Activated CD4-positive, alpha-beta memory T cell treated with anti-CD3 and anti-CD28 coated beads, Interleukin-2, amount 10 ng/mL, durations not matched to agents 7 days and 5 days (primary cell): ENCODE measurements around the gene G3BP2. TPM values are rescaled to one million over a fixed set of nuclear protein-coding genes. Genes with fewer than 3 reads are reported as not detected.

Source experiments
- CTCF ChIA-PET: fragments of 350-600 bp; sonication (Branson Sonifier 250); formaldehyde crosslinking; loops from one replicate; lab custom pipeline; 2021; ENCODE audit warnings: antibody characterized with exemption, inconsistent platforms; lab: Charles Lee
- POLR2A ChIA-PET: fragments of 350-600 bp; sonication (Branson Sonifier 250); formaldehyde crosslinking; loops from one replicate; lab custom pipeline; 2021; ENCODE audit warnings: antibody characterized with exemption; lab: Charles Lee
- DNase-seq: peaks from one replicate; pipeline ENCODE4 v3.0.0-alpha.2; 2020
- H3K27ac Mint-ChIP-seq: one replicate; pipeline ENCODE4 v1.8.0; 2021; ENCODE audit warnings: mild to moderate bottlenecking, mixed read lengths
- H3K27me3 Mint-ChIP-seq: one replicate; pipeline ENCODE4 v1.8.0; 2021; ENCODE audit warnings: mixed read lengths
- H3K36me3 Mint-ChIP-seq: one replicate; pipeline ENCODE4 v1.8.0; 2021; ENCODE audit warnings: low read depth, mixed read lengths
- H3K4me1 Mint-ChIP-seq: one replicate; pipeline ENCODE4 v1.8.0; 2021; ENCODE audit warnings: mixed read lengths
- H3K4me3 Mint-ChIP-seq: one replicate; pipeline ENCODE4 v1.8.0; 2021; ENCODE audit warnings: mild to moderate bottlenecking, mixed read lengths
- H3K9me3 Mint-ChIP-seq: one replicate; pipeline ENCODE4 v1.8.0; 2021; ENCODE audit warnings: mixed read lengths
- total RNA-seq, 2 experiments: library from RNA; stranded (reverse); gene quantifications; one replicate each; pipeline ENCODE4 v1.2.3, GENCODE V29; 2021

The G3BP2 gene
- total RNA-seq, 2 experiments from 2014 or later: 185 to 187 TPM

DNA sequence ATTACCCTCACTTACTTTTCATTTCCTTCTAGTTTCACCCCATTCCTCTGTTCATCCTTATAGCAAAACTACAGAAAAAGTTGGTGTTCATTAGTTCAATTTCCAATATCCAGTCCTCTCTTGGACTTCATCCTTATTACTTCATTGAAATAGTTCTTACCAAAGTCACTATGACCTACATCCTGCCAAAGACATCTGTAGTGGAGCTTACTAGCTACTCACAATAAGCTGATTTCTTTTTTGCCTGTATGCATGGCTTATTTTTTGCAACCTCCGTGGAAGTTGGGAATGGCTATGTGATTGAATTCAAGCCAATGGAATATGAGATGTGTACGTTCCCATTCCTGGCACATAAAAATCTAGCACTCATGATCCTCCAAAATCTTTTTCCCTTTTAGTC is 38.3 kb downstream of the G3BP2 start:
- H3K36me3 Mint-ChIP-seq: peaks cover 10% of the 10 kb centered on the region
- DNase-seq: no peak
- no peaks in the 10 kb centered on the region for H3K27me3 Mint-ChIP-seq
- CTCF ChIA-PET: interaction anchor here (0.9 to 1.3 kb wide), 2 partner anchors 9 to 13 kb away, joined by 3 read pairs; no protein-coding TSS in a partner anchor
- POLR2A ChIA-PET: interaction anchor here (1.0 kb wide), 1 partner anchor 14 kb away, joined by 3 read pairs; no protein-coding TSS in a partner anchor
- H3K9me3 Mint-ChIP-seq: no peaks in the 10 kb centered on the region
- peaks cover 13% of the 10 kb centered on the region for H3K4me1 Mint-ChIP-seq
- H3K4me3 Mint-ChIP-seq: no peak overlapping the region
- no peak overlapping the region for H3K27ac Mint-ChIP-seq

DNA sequence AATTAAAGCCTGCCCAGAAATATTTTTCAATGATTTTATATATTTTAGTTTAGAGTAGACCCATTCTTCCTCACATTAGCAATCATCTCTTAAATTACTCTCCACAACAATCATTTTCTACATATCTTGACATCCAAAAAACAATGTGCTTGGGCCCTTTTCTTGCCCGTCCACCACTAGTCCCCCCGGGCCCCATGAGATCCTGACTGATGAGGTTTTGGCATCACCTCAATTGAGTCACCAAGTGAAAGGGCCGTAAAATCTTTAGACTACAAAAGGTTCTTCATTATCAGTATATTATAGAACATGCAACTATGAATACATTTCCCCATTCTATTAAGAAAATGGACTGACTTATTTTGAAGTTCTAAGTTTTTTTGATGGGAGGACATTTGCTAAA is 38.9 kb downstream of the G3BP2 start:
- H3K4me3 Mint-ChIP-seq: no peak overlapping the region
- no peak overlapping the region for H3K27ac Mint-ChIP-seq
- no peak for DNase-seq
- CTCF ChIA-PET: interaction anchor here (0.9 to 1.3 kb wide), 2 partner anchors 8 to 14 kb away, joined by 3 read pairs; no protein-coding TSS in a partner anchor
- H3K4me1 Mint-ChIP-seq: peaks cover 15% of the 10 kb centered on the region
- H3K36me3 Mint-ChIP-seq: peaks cover 5% of the 10 kb centered on the region
- POLR2A ChIA-PET: interaction anchor here (1.0 kb wide), 1 partner anchor 15 kb away, joined by 3 read pairs; no protein-coding TSS in a partner anchor
- no peaks in the 10 kb centered on the region for H3K27me3 Mint-ChIP-seq
- H3K9me3 Mint-ChIP-seq: no peaks in the 10 kb centered on the region

DNA sequence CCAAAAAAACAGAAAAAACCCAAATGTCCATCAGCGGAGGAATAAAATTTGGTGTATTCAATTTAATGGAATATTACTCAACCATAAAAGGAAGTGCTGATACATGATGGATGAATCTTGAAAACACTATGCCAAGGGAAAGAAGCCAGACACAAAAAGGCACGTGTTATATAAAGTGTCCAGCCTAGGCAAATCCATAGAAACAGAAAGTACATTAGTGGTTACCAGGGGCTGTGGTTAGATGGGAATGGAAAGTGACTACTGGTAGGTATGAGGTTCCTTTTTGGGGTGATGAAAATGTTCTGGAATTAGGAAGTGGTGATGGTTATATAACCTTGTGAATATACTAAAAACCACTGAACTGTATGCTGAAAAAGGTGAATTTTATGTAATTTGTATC is 39.4 kb downstream of the G3BP2 start:
- POLR2A ChIA-PET: interaction anchor here (1.1 kb wide), 1 partner anchor 90 kb away, joined by 3 read pairs; the partner anchor contains the start of gene USO1
- no peaks in the 10 kb centered on the region for H3K9me3 Mint-ChIP-seq
- H3K27me3 Mint-ChIP-seq: no peaks in the 10 kb centered on the region
- CTCF ChIA-PET: no interaction called here
- H3K4me3 Mint-ChIP-seq: no peak overlapping the region
- DNase-seq: no peak
- peaks cover 19% of the 10 kb centered on the region for H3K4me1 Mint-ChIP-seq
- H3K36me3 Mint-ChIP-seq: peaks cover under 1% of the 10 kb centered on the region
- no peak overlapping the region for H3K27ac Mint-ChIP-seq

DNA sequence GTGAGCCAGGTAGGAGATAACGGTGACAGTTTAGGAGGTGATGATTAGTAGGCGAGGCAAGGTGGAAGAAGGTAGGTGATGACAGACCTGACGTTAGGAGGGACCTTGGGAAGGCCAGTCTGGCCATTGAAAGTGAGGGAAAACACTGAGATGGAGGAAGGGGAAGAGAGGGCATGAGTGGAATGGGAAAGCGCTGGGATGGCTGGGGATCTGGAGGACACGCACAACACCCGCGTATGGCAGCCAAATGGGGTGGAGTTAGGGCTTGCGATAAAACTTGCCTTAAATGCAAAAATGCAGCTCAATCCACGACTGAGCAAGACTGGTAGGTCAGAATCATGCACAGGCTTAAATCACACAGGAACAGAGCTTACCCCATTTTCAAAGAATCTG is 42.3 kb downstream of the G3BP2 start:
- CTCF ChIA-PET: interaction anchor here (1.1 to 1.9 kb wide), 2 partner anchors 23 to 93 kb away, joined by 3 to 10 read pairs; partner anchors contain the start of gene USO1

DNA sequence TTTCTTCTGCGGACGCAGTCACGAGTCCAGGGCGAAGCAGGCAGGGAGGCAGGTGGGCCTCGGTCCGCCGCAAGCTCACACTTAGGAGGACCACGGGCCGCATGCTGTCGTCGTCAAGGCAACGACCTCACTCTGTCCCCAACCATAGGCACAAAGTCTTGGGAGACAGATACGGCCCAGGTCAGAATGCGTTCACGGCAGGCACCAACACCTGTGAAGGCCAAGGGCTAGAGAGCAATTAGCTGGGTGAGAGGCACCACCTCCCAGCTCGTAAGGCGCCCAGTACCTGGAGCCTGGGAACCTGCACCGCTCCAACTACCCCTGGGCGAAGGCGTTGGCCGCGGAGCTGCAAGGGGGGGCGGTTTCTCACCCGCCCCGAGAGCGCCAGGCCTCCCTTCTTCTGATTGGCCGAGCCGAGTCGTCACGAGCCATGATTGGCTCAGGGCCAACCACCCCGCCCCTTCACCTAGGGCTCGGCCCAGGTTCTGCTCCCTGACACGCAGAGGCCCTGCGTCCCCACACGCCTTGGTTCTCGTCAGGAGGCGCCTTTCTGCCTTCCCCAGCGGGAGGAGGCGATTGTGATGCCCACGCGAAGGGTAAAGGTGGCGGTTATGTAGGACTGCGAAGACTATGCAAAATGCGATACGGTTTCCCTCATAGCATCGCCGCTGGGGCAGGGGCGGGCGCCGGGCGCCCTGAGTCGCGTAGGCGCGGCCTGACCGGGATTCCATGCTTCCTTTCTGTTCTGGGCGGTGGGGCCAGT is 42.9 kb downstream of the G3BP2 start, which contains the start of gene CDKL2:
Gene CDKL2 (minus strand): TSS at position 355 of the 763 bp plus-strand sequence. CDS start 4,540 bp downstream, outside the sequence.
- peak; percentile 92 for DNase-seq
- CTCF ChIA-PET: interaction anchor here (1.9 kb wide), 1 partner anchor 94 kb away, joined by 10 read pairs; the partner anchor contains the start of gene USO1
- H3K27me3 Mint-ChIP-seq: no peaks in the 10 kb centered on the region
- POLR2A ChIA-PET: interaction anchor here (0.9 to 2.7 kb wide), 7 partner anchors 8 to 131 kb away, joined by 3 to 15 read pairs (median 4); partner anchors contain the start of genes G3BP2 and USO1
- H3K4me1 Mint-ChIP-seq: peaks cover 18% of the 10 kb centered on the region
- peak within 1 kb of the TSS; percentile 84 for H3K4me3 Mint-ChIP-seq
- peak within 1 kb of the TSS; percentile 57 for H3K27ac Mint-ChIP-seq
- no peaks in the 10 kb centered on the region for H3K36me3 Mint-ChIP-seq
- no peaks in the 10 kb centered on the region for H3K9me3 Mint-ChIP-seq

More for the DNA sequence above, 42.3 kb downstream of the G3BP2 start:
- Mint-ChIP-seq H3K4me3 (peak overlapping the region; percentile 84), H3K4me1 (peaks cover 19% of the 10 kb centered on the region), H3K36me3 (no peaks in the 10 kb centered on the region), H3K9me3 (no peaks in the 10 kb centered on the region), H3K27ac (peak overlapping the region; percentile 57), H3K27me3 (no peaks in the 10 kb centered on the region)
- DNase-seq: no peak
- POLR2A ChIA-PET: interaction anchor here (1.2 to 2.7 kb wide), 6 partner anchors 16 to 93 kb away, joined by 3 to 15 read pairs (median 5); partner anchors contain the start of genes G3BP2 and USO1

DNA sequence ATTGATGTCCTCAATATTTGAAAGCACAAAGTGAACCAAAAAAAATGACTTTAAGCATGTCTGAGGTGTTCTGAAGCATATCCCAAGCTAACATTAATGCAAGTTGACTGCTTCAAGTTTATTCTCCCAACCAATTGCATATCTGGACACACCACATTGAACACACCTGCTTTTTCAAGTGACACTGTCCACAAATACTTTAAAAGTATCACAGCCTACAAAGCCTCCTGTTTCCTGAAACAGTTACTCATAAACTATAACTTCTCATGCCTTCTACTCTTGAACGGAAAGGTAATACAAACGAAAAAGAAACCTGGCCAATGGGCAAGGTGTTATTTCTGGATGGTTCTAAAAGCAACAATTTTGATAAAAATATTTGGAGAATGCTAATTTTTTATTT is 44.0 kb downstream of the G3BP2 start:
- H3K36me3 Mint-ChIP-seq: no peaks in the 10 kb centered on the region
- no peaks in the 10 kb centered on the region for H3K27me3 Mint-ChIP-seq
- no peaks in the 10 kb centered on the region for H3K9me3 Mint-ChIP-seq
- H3K27ac Mint-ChIP-seq: no peak overlapping the region
- CTCF ChIA-PET: interaction anchor here (1.9 kb wide), 1 partner anchor 95 kb away, joined by 10 read pairs; the partner anchor contains the start of gene USO1
- H3K4me1 Mint-ChIP-seq: peaks cover 18% of the 10 kb centered on the region
- POLR2A ChIA-PET: interaction anchor here (0.6 to 2.1 kb wide), 4 partner anchors 9 to 45 kb away, joined by 3 to 15 read pairs (median 3); partner anchors contain the start of gene G3BP2
- no peak overlapping the region for H3K4me3 Mint-ChIP-seq
- no peak for DNase-seq

DNA sequence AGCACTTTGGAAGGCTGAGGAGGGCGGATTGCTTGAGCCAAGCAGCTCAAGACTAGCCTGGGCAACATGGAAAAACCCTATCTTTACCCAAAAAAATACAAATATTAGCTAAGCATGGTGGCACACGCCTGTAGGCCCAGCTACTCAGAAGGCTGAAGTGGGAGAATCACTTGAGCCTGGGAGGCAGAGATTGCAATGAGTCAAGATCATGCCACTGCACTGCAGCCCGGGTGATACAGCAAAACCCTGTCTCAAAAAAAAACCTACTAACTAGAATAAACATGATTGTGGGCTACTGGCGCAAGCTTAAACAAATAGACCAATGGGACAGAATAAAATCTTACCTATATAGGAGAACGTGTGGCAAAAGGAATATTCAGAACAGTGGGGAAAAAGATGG is 50.2 kb downstream of the G3BP2 start:
- no peak overlapping the region for H3K27ac Mint-ChIP-seq
- no peaks in the 10 kb centered on the region for H3K9me3 Mint-ChIP-seq
- H3K27me3 Mint-ChIP-seq: no peaks in the 10 kb centered on the region
- no peak for DNase-seq
- no peaks in the 10 kb centered on the region for H3K36me3 Mint-ChIP-seq
- ChIA-PET CTCF (no interaction called here), POLR2A (no interaction called here)
- H3K4me1 Mint-ChIP-seq: no peaks in the 10 kb centered on the region
- H3K4me3 Mint-ChIP-seq: no peak overlapping the region

DNA sequence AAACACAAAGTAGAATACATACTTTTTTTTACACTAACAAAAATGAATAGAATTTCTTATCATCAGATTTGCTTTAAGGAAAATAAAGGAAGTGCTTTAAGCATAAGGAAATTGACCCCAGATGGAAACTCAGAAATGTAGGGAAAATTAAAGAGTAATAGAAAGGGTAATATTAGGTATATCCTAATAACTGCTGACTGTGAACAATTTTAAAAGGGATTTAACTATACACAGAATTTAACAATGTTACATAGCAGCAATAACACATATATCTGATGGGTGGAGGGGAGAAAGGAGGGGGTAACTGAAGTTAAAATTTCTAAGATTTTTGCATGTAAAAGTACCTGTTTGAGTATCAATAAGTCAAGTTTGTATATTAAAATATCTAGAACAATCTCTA is 51.5 kb downstream of the G3BP2 start:
- no peaks in the 10 kb centered on the region for H3K9me3 Mint-ChIP-seq
- H3K36me3 Mint-ChIP-seq: no peaks in the 10 kb centered on the region
- no peaks in the 10 kb centered on the region for H3K4me1 Mint-ChIP-seq
- ChIA-PET POLR2A (no interaction called here), CTCF (no interaction called here)
- DNase-seq: no peak
- no peaks in the 10 kb centered on the region for H3K27me3 Mint-ChIP-seq
- no peak overlapping the region for H3K27ac Mint-ChIP-seq
- no peak overlapping the region for H3K4me3 Mint-ChIP-seq

DNA sequence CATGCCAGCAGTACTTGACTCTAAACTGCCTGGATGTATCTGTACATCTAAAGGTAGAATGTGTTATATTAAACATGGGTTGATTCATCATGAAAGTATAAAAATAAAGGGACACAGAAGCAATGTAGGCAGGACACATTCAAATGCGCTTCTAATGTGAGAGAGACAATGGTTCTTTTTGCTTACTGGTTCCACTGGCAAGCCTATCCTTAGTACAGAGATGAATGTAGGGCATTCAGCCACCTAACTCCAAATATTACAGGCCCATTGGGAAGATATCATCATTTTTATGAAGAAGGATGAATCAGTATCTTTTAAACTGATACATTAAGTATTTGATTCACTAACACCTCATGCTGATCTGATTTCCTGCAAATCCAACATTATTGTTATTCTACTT is 60.9 kb downstream of the G3BP2 start:
- POLR2A ChIA-PET: no interaction called here
- no peak for DNase-seq
- Mint-ChIP-seq H3K9me3 (no peaks in the 10 kb centered on the region), H3K36me3 (no peaks in the 10 kb centered on the region), H3K4me1 (no peaks in the 10 kb centered on the region), H3K4me3 (no peak overlapping the region), H3K27ac (no peak overlapping the region), H3K27me3 (no peaks in the 10 kb centered on the region)
- CTCF ChIA-PET: no interaction called here

DNA sequence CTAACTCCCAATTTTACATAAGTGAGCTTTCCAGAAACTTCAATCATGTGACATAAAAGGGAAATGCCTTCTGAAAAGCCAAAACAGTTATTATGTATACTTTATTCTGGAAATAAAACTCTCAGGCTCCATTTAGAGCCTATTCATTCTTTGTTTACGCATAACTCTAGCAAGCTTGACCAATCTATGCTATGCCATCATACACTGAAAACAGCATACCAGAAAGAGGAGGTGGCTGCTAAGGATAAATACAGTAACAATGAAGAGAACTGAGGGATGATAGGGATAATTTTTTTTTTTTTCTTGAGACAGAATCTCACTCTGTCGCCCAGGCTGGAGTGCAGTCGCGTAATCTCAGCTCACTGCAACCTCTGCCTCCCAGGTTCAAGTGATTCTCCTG is 67.3 kb downstream of the G3BP2 start:
- CTCF ChIA-PET: interaction anchor here (0.7 to 1.1 kb wide), 2 partner anchors 49 to 265 kb away, joined by 3 to 4 read pairs; no protein-coding TSS in a partner anchor

DNA sequence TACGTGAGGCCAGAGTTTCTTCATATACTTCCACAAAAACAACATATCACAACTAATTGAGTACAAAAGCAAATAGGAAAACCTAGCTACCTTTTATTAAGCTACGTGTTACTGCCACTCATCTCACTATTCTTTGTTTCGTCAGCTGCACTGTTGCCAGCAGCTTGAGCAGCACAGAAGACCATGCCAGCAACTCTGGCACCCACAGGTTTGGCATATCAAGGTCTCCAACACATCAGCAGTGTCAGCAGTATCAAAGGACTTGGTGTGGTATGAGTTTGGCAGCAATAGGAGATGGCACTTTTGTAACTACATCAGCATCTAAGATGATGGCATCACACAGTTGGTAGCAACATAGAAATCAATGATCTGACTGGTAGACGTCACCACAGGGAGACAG is 73.6 kb downstream of the G3BP2 start:
- H3K36me3 Mint-ChIP-seq: peaks cover 4% of the 10 kb centered on the region
- H3K27me3 Mint-ChIP-seq: no peaks in the 10 kb centered on the region
- ChIA-PET POLR2A (interaction anchor here (0.7 to 1.2 kb wide), 2 partner anchors 38 to 73 kb away, joined by 3 read pairs; no protein-coding TSS in a partner anchor), CTCF (interaction anchor here (0.8 kb wide), 1 partner anchor 69 kb away, joined by 5 read pairs; no protein-coding TSS in a partner anchor)
- no peak overlapping the region for H3K4me3 Mint-ChIP-seq
- no peaks in the 10 kb centered on the region for H3K9me3 Mint-ChIP-seq
- peaks cover 29% of the 10 kb centered on the region for H3K4me1 Mint-ChIP-seq
- DNase-seq: no peak
- H3K27ac Mint-ChIP-seq: no peak overlapping the region

More for the DNA sequence above, 67.3 kb downstream of the G3BP2 start:
- Mint-ChIP-seq H3K4me3 (no peak overlapping the region), H3K9me3 (no peaks in the 10 kb centered on the region), H3K27me3 (no peaks in the 10 kb centered on the region), H3K4me1 (peaks cover 6% of the 10 kb centered on the region), H3K36me3 (no peaks in the 10 kb centered on the region), H3K27ac (no peak overlapping the region)
- POLR2A ChIA-PET: interaction anchor here (0.6 kb wide), 1 partner anchor 881 kb away, joined by 3 read pairs; no protein-coding TSS in a partner anchor
- no peak for DNase-seq

DNA sequence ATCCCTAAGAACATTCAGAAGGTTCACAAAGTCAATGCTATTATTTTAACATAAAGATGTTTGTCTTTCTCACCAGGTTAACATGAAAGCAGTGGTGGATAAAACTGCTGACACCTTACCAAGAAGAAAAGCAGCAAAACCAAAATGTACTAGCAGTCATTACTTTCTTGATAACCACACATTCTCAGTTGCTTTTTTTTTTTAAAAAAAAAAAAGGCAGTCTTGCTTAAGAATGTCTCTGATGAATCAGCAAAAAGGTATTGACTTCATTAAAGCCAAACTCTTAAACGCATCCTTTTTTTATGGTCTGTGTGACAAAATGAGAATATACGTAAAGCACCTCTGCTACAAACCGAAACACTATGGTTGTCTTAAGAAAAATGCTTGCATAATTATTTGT is 74.8 kb downstream of the G3BP2 start:
- DNase-seq: no peak
- H3K27ac Mint-ChIP-seq: peak overlapping the region; percentile 78
- peaks cover 4% of the 10 kb centered on the region for H3K36me3 Mint-ChIP-seq
- no peaks in the 10 kb centered on the region for H3K27me3 Mint-ChIP-seq
- ChIA-PET CTCF (no interaction called here), POLR2A (no interaction called here)
- peak overlapping the region; percentile 37 for H3K4me3 Mint-ChIP-seq
- peaks cover 28% of the 10 kb centered on the region for H3K4me1 Mint-ChIP-seq
- no peaks in the 10 kb centered on the region for H3K9me3 Mint-ChIP-seq

DNA sequence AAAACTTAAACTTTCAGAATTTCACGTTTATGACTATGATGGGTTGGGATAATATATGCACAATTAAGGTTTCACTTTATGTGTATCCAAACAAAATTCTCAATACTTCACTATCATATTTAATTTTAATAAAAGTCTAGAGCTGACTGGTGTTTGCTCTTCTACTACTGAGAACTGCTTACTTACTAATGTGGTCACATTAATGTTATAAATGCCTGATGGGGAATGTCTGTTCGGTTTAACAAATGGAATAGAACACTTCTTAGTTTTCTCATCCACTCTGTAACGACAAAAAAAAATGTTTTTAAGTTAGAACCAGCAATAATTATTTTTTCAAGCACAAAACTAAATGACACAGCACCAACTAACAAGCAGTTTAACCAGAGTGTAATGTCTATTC is 77.2 kb downstream of the G3BP2 start:
- Mint-ChIP-seq H3K36me3 (peaks cover 4% of the 10 kb centered on the region), H3K9me3 (no peaks in the 10 kb centered on the region), H3K4me1 (peaks cover 28% of the 10 kb centered on the region), H3K27me3 (no peaks in the 10 kb centered on the region), H3K4me3 (no peak overlapping the region), H3K27ac (no peak overlapping the region)
- POLR2A ChIA-PET: no interaction called here
- CTCF ChIA-PET: no interaction called here
- DNase-seq: no peak
